Neural cell (in vitro differentiated cells): Measurements from ENCODE around the gene PTPRG.

ENCODE experiments used
- EP300 ChIP-seq: fragments of 450-650 bp; conservative IDR thresholded peaks from 2 replicates; pipeline ENCODE4 v1.6.1; 2014; ENCODE audit warnings: antibody characterized with exemption, mild to moderate bottlenecking, moderate library complexity; ENCODE audit not compliant: poor library complexity, severe bottlenecking
- POLR2AphosphoS5 ChIP-seq: IDR thresholded peaks from 2 replicates; pipeline ENCODE4 v1.6.1; 2012
- TF ChIP-seq, protein P1 (sequence below): fragments of 450-650 bp; IDR thresholded peaks from 2 replicates; pipeline ENCODE4 v1.5.1; 2014; ENCODE audit warnings: antibody characterized with exemption, mild to moderate bottlenecking, moderate library complexity; ENCODE audit not compliant: poor library complexity, severe bottlenecking

- TF ChIP-seq, protein P1, sequence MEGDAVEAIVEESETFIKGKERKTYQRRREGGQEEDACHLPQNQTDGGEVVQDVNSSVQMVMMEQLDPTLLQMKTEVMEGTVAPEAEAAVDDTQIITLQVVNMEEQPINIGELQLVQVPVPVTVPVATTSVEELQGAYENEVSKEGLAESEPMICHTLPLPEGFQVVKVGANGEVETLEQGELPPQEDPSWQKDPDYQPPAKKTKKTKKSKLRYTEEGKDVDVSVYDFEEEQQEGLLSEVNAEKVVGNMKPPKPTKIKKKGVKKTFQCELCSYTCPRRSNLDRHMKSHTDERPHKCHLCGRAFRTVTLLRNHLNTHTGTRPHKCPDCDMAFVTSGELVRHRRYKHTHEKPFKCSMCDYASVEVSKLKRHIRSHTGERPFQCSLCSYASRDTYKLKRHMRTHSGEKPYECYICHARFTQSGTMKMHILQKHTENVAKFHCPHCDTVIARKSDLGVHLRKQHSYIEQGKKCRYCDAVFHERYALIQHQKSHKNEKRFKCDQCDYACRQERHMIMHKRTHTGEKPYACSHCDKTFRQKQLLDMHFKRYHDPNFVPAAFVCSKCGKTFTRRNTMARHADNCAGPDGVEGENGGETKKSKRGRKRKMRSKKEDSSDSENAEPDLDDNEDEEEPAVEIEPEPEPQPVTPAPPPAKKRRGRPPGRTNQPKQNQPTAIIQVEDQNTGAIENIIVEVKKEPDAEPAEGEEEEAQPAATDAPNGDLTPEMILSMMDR: no peak
- TF ChIP-seq EP300: no peak
- TF ChIP-seq POLR2AphosphoS5: no peak
Measured at GRCh38 chr3:61940236-61940635, 378.9 kb downstream of the PTPRG start.
